Measurements from ENCODE around the gene SCN9A.

DNA sequence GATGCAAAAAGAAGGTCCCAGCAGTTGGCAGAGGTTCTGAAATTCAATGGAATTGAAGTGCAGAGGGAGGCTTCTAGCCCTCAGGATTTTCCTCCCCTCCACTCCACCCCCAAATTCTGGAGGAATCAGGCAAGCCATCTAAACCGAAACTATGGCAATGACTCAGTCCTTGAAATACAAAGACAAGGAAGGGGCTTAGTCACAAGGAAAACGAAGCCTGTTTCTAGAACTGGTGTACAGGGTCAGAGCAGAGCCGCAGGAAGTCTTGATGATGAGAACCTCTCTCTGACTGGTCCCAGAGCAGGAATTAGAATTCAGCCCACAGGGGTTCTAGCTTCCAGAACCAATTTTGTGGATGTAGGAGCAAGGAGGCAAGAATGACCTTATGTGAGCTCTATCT lies 136.2 kb downstream of the SCN9A start:
- TF ChIP-seq, protein P1, sequence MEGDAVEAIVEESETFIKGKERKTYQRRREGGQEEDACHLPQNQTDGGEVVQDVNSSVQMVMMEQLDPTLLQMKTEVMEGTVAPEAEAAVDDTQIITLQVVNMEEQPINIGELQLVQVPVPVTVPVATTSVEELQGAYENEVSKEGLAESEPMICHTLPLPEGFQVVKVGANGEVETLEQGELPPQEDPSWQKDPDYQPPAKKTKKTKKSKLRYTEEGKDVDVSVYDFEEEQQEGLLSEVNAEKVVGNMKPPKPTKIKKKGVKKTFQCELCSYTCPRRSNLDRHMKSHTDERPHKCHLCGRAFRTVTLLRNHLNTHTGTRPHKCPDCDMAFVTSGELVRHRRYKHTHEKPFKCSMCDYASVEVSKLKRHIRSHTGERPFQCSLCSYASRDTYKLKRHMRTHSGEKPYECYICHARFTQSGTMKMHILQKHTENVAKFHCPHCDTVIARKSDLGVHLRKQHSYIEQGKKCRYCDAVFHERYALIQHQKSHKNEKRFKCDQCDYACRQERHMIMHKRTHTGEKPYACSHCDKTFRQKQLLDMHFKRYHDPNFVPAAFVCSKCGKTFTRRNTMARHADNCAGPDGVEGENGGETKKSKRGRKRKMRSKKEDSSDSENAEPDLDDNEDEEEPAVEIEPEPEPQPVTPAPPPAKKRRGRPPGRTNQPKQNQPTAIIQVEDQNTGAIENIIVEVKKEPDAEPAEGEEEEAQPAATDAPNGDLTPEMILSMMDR (IDR thresholded peaks at IDR 0.05; ENCODE audit: low read depth, low read length, poor library complexity, severe bottlenecking) = no peak
- TF ChIP-seq EZH2phosphoT487 (IDR thresholded peaks at IDR 0.05; ENCODE audit: borderline replicate concordance, low read length) = no peak
